ENCODE results near the gene CD40LG.

- TF ChIP-seq CTCF (IDR thresholded peaks at IDR 0.05) (no peak), POLR2AphosphoS5 (IDR thresholded peaks at IDR 0.05) (no peak)
Measured at GRCh38 chrX:136691028-136691809, 43.3 kb downstream of the CD40LG start.
